Activated CD8-positive, alpha-beta T cell treated with anti-CD3 and anti-CD28 coated beads, Interleukin-2, amount 10 ng/mL, durations not matched to agents 7 days and 5 days (primary cell): ENCODE results near the gene WBP2NL. TPM values are rescaled to one million over a fixed set of nuclear protein-coding genes. Genes with fewer than 3 reads are reported as not detected.

Experiments used
- ATAC-seq: fragments of 150-1000 bp; cut with Tn5 transposase; one replicate; pipeline ENCODE4 v1.10.0; 2021; ENCODE audit warnings: moderate library complexity
- CTCF ChIA-PET: fragments of 350-600 bp; sonication (Branson Sonifier 250); formaldehyde crosslinking; loops from one replicate; lab custom pipeline; 2021; ENCODE audit warnings: antibody characterized with exemption; lab: Charles Lee
- POLR2A ChIA-PET: fragments of 350-600 bp; sonication (Branson Sonifier 250); formaldehyde crosslinking; loops from one replicate; lab custom pipeline; 2021; ENCODE audit warnings: antibody characterized with exemption; lab: Charles Lee
- DNase-seq: peaks from one replicate; pipeline ENCODE4 v3.0.0-alpha.2; 2020
- H3K27ac Mint-ChIP-seq: one replicate; pipeline ENCODE4 v1.8.0; 2021; ENCODE audit warnings: mild to moderate bottlenecking, mixed read lengths
- H3K27me3 Mint-ChIP-seq: one replicate; pipeline ENCODE4 v1.8.0; 2021; ENCODE audit warnings: low read depth, mixed read lengths
- H3K36me3 Mint-ChIP-seq: one replicate; pipeline ENCODE4 v1.8.0; 2021; ENCODE audit warnings: low read depth, mixed read lengths
- H3K4me1 Mint-ChIP-seq: one replicate; pipeline ENCODE4 v1.8.0; 2021; ENCODE audit warnings: low read depth, mixed read lengths
- H3K4me3 Mint-ChIP-seq: one replicate; pipeline ENCODE4 v1.8.0; 2021; ENCODE audit warnings: mild to moderate bottlenecking, mixed read lengths
- H3K9me3 Mint-ChIP-seq: one replicate; pipeline ENCODE4 v1.8.0; 2022; ENCODE audit warnings: mixed read lengths; ENCODE audit not compliant: insufficient read depth
- total RNA-seq, 2 experiments: library from RNA; stranded (reverse); gene quantifications; one replicate each; pipeline ENCODE4 v1.2.3, GENCODE V29; 2021

The WBP2NL gene
- total RNA-seq, 2 experiments from 2014 or later, result 1.1 to 1.3 TPM

- Mint-ChIP-seq H3K36me3 (peaks cover 14% of the 10 kb centered on the region), H3K4me1 (peaks cover 42% of the 10 kb centered on the region), H3K27me3 (no peaks in the 10 kb centered on the region), H3K9me3 (no peaks in the 10 kb centered on the region), H3K27ac (no peak overlapping the region), H3K4me3 (no peak overlapping the region)
- ATAC-seq, result no peak
- DNase-seq, result no peak
- ChIA-PET POLR2A (no interaction called here), CTCF (interaction anchor here (0.7 to 2.3 kb wide), 4 partner anchors 10 to 109 kb away, joined by 3 to 20 read pairs (median 6); partner anchors contain the start of gene NDUFA6)
Observed at GRCh38 chr22:42076764-42077485, 78.3 kb downstream of the WBP2NL start.

DNA sequence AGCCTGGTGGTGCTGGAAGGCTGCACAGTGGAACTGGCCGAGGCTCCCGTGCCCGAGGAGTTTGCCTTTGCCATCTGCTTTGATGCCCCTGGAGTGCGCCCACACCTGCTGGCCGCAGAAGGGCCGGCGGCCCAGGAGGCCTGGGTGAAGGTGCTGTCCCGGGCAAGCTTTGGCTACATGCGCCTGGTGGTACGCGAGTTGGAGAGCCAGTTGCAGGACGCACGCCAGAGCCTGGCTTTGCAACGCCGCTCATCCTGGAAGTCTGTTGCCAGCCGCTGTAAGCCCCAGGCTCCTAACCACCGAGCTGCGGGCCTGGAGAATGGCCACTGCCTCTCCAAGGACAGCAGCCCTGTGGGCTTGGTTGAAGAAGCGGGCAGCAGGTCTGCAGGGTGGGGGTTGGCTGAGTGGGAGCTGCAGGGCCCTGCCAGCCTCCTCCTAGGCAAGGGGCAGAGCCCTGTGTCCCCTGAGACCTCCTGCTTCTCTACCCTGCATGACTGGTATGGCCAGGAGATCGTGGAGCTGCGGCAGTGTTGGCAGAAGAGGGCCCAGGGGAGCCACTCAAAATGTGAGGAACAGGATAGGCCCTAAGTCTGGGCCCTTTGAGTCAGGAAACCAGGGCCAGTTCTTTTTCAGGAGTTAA lies 79.0 kb downstream of the WBP2NL start:
- ATAC-seq, result no peak
- no peak for DNase-seq
- Mint-ChIP-seq H3K4me3 (no peak overlapping the region), H3K27me3 (no peaks in the 10 kb centered on the region), H3K4me1 (peaks cover 44% of the 10 kb centered on the region), H3K27ac (peak overlapping the region; percentile 52), H3K36me3 (peaks cover 19% of the 10 kb centered on the region), H3K9me3 (no peaks in the 10 kb centered on the region)
- POLR2A ChIA-PET, result interaction anchor here (1.0 to 4.4 kb wide), 4 partner anchors 8 to 296 kb away, joined by 3 to 95 read pairs (median 16); partner anchors contain the start of genes NAGA and NDUFA6
- CTCF ChIA-PET, result interaction anchor here (4.2 kb wide), 1 partner anchor 13 kb away, joined by 40 read pairs; the partner anchor contains the start of gene NDUFA6

Other genes starting within 250 kb of the WBP2NL start
- 10 to 100 TPM; 20.3 to 20.9 TPM for gene CCDC134, start 198.1 kb upstream of the WBP2NL start, total RNA-seq
- gene SREBF2, start 165.7 kb upstream of the WBP2NL start, total RNA-seq, result 10 to 100 TPM; 93.0 to 93.7 TPM
- gene SHISA8, start 83.7 kb upstream of the WBP2NL start, total RNA-seq, result not detected
- 1 to 10 TPM; 1.2 to 1.6 TPM for gene TNFRSF13C, start 72.0 kb upstream of the WBP2NL start, total RNA-seq
- gene CENPM, start 51.6 kb upstream of the WBP2NL start, total RNA-seq, result 10 to 100 TPM; 83.6 to 83.8 TPM
- under 1 TPM; 0.21 to 0.37 TPM for gene SEPTIN3, start 29.3 kb upstream of the WBP2NL start, total RNA-seq
- 10 to 100 TPM; 17.1 to 18.1 TPM for gene NAGA, start 72.0 kb downstream of the WBP2NL start, total RNA-seq
- gene PHETA2, start 75.5 kb downstream of the WBP2NL start, total RNA-seq, result 1 to 10 TPM; 1.6 to 1.9 TPM
- 10 to 100 TPM; 77.2 to 78.2 TPM for gene SMDT1, start 80.9 kb downstream of the WBP2NL start, total RNA-seq
- gene NDUFA6, start 92.0 kb downstream of the WBP2NL start, total RNA-seq, result 100 to 1,000 TPM in 1 of 2 experiments, 10 to 100 TPM in 1; 90.7 to 102 TPM
- 1 to 10 TPM; 2.9 to 3.6 TPM for gene CYP2D6, start 132.0 kb downstream of the WBP2NL start, total RNA-seq